KOPT-K1 (cell line): ENCODE data around the gene OLR1.
"Not testable (repeated sequence)": the region's sequence is repeated elsewhere in the genome, so short reads cannot be mapped to it uniquely, and the experiment has no call there.

ENCODE experiments used
- H3K27ac ChIP-seq: fragments of 200-600 bp; sonication (generic); 2 replicates; pipeline ENCODE4 v1.5.1; 2016; ENCODE audit warnings: antibody characterized with exemption, mild to moderate bottlenecking, low read depth, low read length; ENCODE audit not compliant: poor library complexity, severe bottlenecking
- H3K36me3 ChIP-seq: fragments of 200-600 bp; sonication (generic); 2 replicates; pipeline ENCODE4 v1.5.1; 2017; ENCODE audit warnings: antibody characterized with exemption, mild to moderate bottlenecking, low read length, moderate library complexity; ENCODE audit not compliant: insufficient read depth
- H3K9me3 ChIP-seq: fragments of 200-600 bp; sonication (generic); 2 replicates; pipeline ENCODE4 v1.5.1; 2017; ENCODE audit warnings: antibody characterized with exemption, low read length, mild to moderate bottlenecking; ENCODE audit not compliant: insufficient read depth, poor library complexity, severe bottlenecking

The OLR1 gene

GRCh38 chr12:10171973-10172728 lies at the start of gene OLR1:
OLR1 (minus strand) TSS chr12:10172132; CDS start chr12:10172077, 55 bp downstream.
- Histone ChIP-seq H3K9me3 (no peaks in the 10 kb centered on the region), H3K27ac (no peak within 1 kb of the TSS), H3K36me3 (no peaks in the 10 kb centered on the region)

- peaks cover 9% of the 10 kb centered on the region; the same call in 1 of the 2 replicates for H3K36me3 ChIP-seq
These were observed 48.6 kb upstream of the OLR1 start for GRCh38 chr12:10220398-10221077.

GRCh38 chr12:10218021-10218420 lies 46.1 kb upstream of the OLR1 start:
- Histone ChIP-seq H3K27ac (no peak overlapping the region), H3K36me3 (peaks cover 9% of the 10 kb centered on the region; the same call in 1 of the 2 replicates), H3K9me3 (no peaks in the 10 kb centered on the region)

More at GRCh38 chr12:10220398-10221077, 48.6 kb upstream of the OLR1 start:
- H3K27ac ChIP-seq: no peak overlapping the region
- no peaks in the 10 kb centered on the region for H3K9me3 ChIP-seq

- not testable (repeated sequence) for H3K36me3 ChIP-seq, H3K9me3 ChIP-seq, H3K27ac ChIP-seq
These were observed 44.0 kb upstream of the OLR1 start for GRCh38 chr12:10215946-10216345.

GRCh38 chr12:10215436-10215835 lies 43.5 kb upstream of the OLR1 start:
- Histone ChIP-seq H3K36me3 (peaks cover 6% of the 10 kb centered on the region; the same call in 1 of the 2 replicates), H3K27ac (peak overlapping the region; percentile 1), H3K9me3 (no peaks in the 10 kb centered on the region)

- Histone ChIP-seq H3K9me3 (no peaks in the 10 kb centered on the region), H3K36me3 (0 out of 2 replicates have a peak, but pooled peaks cover under 1% of the 10 kb centered on the region), H3K27ac (peak overlapping the region; percentile 1)
These were observed 42.9 kb upstream of the OLR1 start for GRCh38 chr12:10214895-10215267.

GRCh38 chr12:10214136-10214894 lies 42.4 kb upstream of the OLR1 start:
- peak overlapping the region; percentile 53 for H3K27ac ChIP-seq
- no peaks in the 10 kb centered on the region for H3K9me3 ChIP-seq
- no peaks in the 10 kb centered on the region for H3K36me3 ChIP-seq

- no peaks in the 10 kb centered on the region for H3K36me3 ChIP-seq
These were observed 41.5 kb upstream of the OLR1 start for GRCh38 chr12:10213168-10214135.

GRCh38 chr12:10212739-10213131 lies 40.8 kb upstream of the OLR1 start, which contains the start of gene GABARAPL1:
GABARAPL1 (plus strand) TSS chr12:10212877; CDS start chr12:10213130, 253 bp downstream.
- Histone ChIP-seq H3K36me3 (no peaks in the 10 kb centered on the region), H3K9me3 (no peaks in the 10 kb centered on the region), H3K27ac (peak within 1 kb of the TSS; percentile 53)

More at GRCh38 chr12:10213168-10214135, 41.5 kb upstream of the OLR1 start:
- Histone ChIP-seq H3K9me3 (no peaks in the 10 kb centered on the region), H3K27ac (peak overlapping the region; percentile 53)

- Histone ChIP-seq H3K36me3 (no peaks in the 10 kb centered on the region), H3K27ac (no peak overlapping the region), H3K9me3 (no peaks in the 10 kb centered on the region)
These were observed 40.2 kb upstream of the OLR1 start for GRCh38 chr12:10211940-10212738.

- no peaks in the 10 kb centered on the region for H3K36me3 ChIP-seq
- no peak overlapping the region for H3K27ac ChIP-seq
- no peaks in the 10 kb centered on the region for H3K9me3 ChIP-seq
These were observed 39.4 kb upstream of the OLR1 start for GRCh38 chr12:10211101-10211939.

- no peak overlapping the region for H3K27ac ChIP-seq
- no peaks in the 10 kb centered on the region for H3K36me3 ChIP-seq
- no peaks in the 10 kb centered on the region for H3K9me3 ChIP-seq
These were observed 38.3 kb upstream of the OLR1 start for GRCh38 chr12:10210225-10210624.

GRCh38 chr12:10207136-10207535 lies 35.2 kb upstream of the OLR1 start:
- H3K9me3 ChIP-seq: no peaks in the 10 kb centered on the region
- no peak overlapping the region for H3K27ac ChIP-seq

More at GRCh38 chr12:10207136-10207535, 35.2 kb upstream of the OLR1 start:
- H3K36me3 ChIP-seq: no peaks in the 10 kb centered on the region
